ENCODE data around the gene TNFRSF13B.

The TNFRSF13B gene

DNA sequence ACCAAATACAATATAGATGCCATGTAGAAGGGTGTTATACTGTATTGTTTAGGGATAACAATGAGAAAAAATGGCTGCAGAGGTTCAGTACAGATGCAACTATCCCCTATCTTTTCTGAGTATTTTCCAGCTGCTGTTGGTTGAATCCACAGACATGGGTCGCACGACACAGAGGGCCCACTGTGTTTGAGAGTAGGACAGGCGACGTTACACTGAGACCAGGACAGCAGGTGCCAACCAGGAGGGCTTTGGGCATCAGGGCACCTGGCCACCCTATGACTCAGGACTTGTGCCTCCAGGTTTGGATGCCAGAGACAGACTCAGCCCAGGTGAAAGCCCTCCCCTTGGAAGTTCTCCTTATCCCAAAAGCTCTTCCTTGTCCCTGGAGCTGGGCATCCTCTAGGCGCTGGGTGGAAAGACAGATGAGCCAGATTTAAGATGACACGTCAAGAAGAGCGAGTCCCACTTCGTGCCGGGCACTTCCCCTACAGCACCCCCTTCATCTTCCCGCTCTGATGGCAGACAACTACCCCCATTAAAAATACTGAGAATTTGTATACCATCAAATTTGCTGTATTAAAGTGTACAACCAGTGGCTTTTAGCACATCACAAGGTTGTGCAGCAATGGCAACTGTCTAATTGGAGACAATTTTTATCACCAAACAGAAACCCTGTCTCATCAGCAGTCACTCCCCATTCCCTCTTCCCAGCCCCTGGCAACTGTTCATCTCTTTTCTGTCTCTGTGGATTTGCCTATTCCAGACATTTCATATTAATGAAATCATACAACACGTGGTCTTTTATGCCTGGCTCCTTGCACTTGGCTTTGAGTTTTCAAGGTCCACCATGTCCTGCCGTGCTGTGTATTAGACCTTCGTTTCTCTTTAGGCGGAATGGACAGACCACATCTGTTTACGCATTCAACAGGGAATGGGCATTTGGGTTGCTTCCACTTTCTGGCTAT lies 30.6 kb downstream of the TNFRSF13B start:
- Histone ChIP-seq H2AK5ac (ENCODE audit: low read length, severe bottlenecking) (no peak overlapping the region), H4K8ac (ENCODE audit: low read length) (no peak overlapping the region), H3K14ac (ENCODE audit: low read length in 2 of 2) (no peak overlapping the region), H2BK12ac (ENCODE audit: low read length in 2 of 2) (no peak overlapping the region), H3K36me3 (ENCODE audit: control insufficient read depth in 1 of 2, insufficient read depth in 2 of 2, low read depth in 1 of 2, low read length in 2 of 2) (no peaks in the 10 kb centered on the region), H2BK120ac (ENCODE audit: low read depth, low read length) (no peak overlapping the region), H3K27ac (ENCODE audit: low read length, poor library complexity, severe bottlenecking) (no peak overlapping the region), H3K79me1 (replicated peaks; ENCODE audit: low read length, poor library complexity, severe bottlenecking) (no peaks in the 10 kb centered on the region), H3K23ac (ENCODE audit: low read length in 2 of 2) (no peak overlapping the region), H3K4me1 (ENCODE audit: control insufficient read depth, insufficient read depth, low read depth, low read length) (peaks cover 3% of the 10 kb centered on the region), H4K91ac (ENCODE audit: low read length) (no peak overlapping the region), H2AFZ (ENCODE audit: low read depth, low read length) (no peak overlapping the region), H3K4me3 (ENCODE audit: insufficient read depth in 1 of 2, low read depth in 1 of 2, low read length in 2 of 2) (no peak overlapping the region), H2BK5ac (ENCODE audit: low read depth, low read length, poor library complexity, severe bottlenecking) (no peak overlapping the region), H2BK15ac (ENCODE audit: low read depth, poor library complexity, severe bottlenecking) (no peak overlapping the region), H3K27me3 (ENCODE audit: control insufficient read depth in 1 of 2, insufficient read depth in 1 of 2, low read length in 2 of 2) (peaks cover 45 to 62% of the 10 kb centered on the region in 2 experiments), H3K4me2 (ENCODE audit: low read length, poor library complexity, severe bottlenecking) (no peak overlapping the region), H3K4ac (ENCODE audit: low read depth in 1 of 2, low read length in 2 of 2) (no peak overlapping the region), H3K18ac (ENCODE audit: low read depth in 1 of 2, low read length in 2 of 2) (no peak overlapping the region), H3K9me3 (ENCODE audit: control insufficient read depth, low read length) (no peaks in the 10 kb centered on the region), H3K9ac (ENCODE audit: low read length) (no peak overlapping the region)
- WGBS = 93% methylated on average over 14 of the region's 15 CpGs
- DNase-seq = no peak

DNA sequence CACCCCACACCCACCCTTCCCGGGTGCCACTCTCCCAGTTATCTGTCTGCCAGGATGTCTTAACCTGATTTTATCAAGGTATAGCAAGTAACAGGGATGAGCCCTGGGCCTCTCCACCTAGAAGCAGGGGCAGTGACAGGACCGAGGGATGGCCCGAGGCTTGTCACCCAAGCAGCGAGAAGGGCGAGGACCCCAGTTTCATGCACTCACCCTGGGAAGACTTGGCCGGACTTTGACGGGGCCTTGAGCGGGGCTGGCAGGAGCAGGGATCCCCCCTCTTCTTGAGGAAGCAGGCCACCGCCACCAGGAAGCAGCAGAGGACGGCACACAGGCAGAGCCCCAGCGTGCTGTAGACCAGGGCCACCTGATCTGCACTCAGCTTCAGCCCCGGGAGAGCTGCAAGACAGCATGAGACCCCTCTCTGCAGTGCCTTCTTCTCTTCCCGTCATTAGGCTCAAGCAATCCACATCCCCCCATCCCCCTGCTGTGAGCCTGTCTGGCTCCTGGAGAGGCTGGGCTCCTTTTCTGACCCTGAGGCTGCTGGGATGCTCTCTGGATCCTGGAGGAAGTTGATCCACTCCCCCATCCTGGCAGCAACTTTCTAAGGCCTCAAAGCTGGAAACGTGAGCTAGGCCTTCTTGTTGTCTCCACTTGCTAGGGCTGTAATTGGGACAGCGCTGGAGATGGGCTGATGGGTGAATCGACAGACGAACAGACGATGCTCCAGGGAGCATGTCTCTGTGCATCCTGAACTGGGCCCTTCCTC lies 31.6 kb downstream of the TNFRSF13B start:
- Histone ChIP-seq H2BK120ac (ENCODE audit: low read depth, low read length) (no peak overlapping the region), H2BK5ac (ENCODE audit: low read depth, low read length, poor library complexity, severe bottlenecking) (no peak overlapping the region)
- WGBS = 53% methylated on average over 18 of the region's 18 CpGs

DNA sequence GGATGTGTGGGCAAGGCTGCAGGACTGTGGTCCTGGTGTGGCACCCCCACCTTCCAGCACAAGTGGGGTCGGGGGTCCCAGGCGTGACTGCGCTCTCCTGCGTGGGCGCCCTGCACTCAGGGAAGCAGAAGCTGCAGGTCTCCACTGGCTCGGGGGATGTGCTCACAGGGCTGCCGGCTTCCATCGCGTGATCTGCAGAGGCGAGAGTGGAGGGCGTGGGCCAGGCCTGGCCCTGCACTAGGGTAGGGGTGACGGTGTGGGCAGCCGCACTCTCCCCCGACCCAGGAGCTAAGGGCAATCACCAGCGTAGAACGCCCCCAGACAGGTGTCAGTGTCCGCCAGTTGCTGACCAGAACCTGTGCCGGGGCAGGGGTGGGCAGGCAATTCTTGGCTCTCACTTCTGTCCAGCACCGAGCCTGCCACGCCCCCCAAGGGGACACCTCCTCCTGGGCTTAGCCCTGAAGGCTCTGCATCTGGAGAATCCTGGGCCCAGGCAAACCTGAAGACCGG lies 32.3 kb downstream of the TNFRSF13B start:
- H3K14ac ChIP-seq (ENCODE audit: low read length in 2 of 2) = no peak overlapping the region
- peaks cover 3% of the 10 kb centered on the region for H3K4me1 ChIP-seq (ENCODE audit: control insufficient read depth, insufficient read depth, low read depth, low read length)
- H4K8ac ChIP-seq (ENCODE audit: low read length) = no peak overlapping the region
- H3K9me3 ChIP-seq (ENCODE audit: control insufficient read depth, low read length) = no peaks in the 10 kb centered on the region
- H2BK120ac ChIP-seq (ENCODE audit: low read depth, low read length) = no peak overlapping the region
- H3K27ac ChIP-seq (ENCODE audit: low read length, poor library complexity, severe bottlenecking) = no peak overlapping the region
- H2AFZ ChIP-seq (ENCODE audit: low read depth, low read length) = no peak overlapping the region
- H3K4ac ChIP-seq (ENCODE audit: low read depth in 1 of 2, low read length in 2 of 2) = no peak overlapping the region
- 75% methylated on average over 21 of the region's 21 CpGs for WGBS
- no peak overlapping the region for H3K4me2 ChIP-seq (ENCODE audit: low read length, poor library complexity, severe bottlenecking)
- DNase-seq = no peak
- no peak overlapping the region for H2BK5ac ChIP-seq (ENCODE audit: low read depth, low read length, poor library complexity, severe bottlenecking)
- no peak overlapping the region for H2AK5ac ChIP-seq (ENCODE audit: low read length, severe bottlenecking)
- H3K18ac ChIP-seq (ENCODE audit: low read depth in 1 of 2, low read length in 2 of 2) = no peak overlapping the region
- H3K79me1 ChIP-seq (replicated peaks; ENCODE audit: low read length, poor library complexity, severe bottlenecking) = no peaks in the 10 kb centered on the region
- no peaks in the 10 kb centered on the region for H3K36me3 ChIP-seq (ENCODE audit: control insufficient read depth in 1 of 2, insufficient read depth in 2 of 2, low read depth in 1 of 2, low read length in 2 of 2)
- no peak overlapping the region for H3K9ac ChIP-seq (ENCODE audit: low read length)
- no peak overlapping the region for H4K91ac ChIP-seq (ENCODE audit: low read length)
- H3K27me3 ChIP-seq (ENCODE audit: control insufficient read depth in 1 of 2, insufficient read depth in 1 of 2, low read length in 2 of 2) = peaks cover 37 to 54% of the 10 kb centered on the region in 2 experiments
- no peak overlapping the region for H3K4me3 ChIP-seq (ENCODE audit: insufficient read depth in 1 of 2, low read depth in 1 of 2, low read length in 2 of 2)
- H2BK15ac ChIP-seq (ENCODE audit: low read depth, poor library complexity, severe bottlenecking) = no peak overlapping the region
- no peak overlapping the region for H2BK12ac ChIP-seq (ENCODE audit: low read length in 2 of 2)
- no peak overlapping the region for H3K23ac ChIP-seq (ENCODE audit: low read length in 2 of 2)

More for the DNA sequence above, 31.6 kb downstream of the TNFRSF13B start:
- no peak overlapping the region for H2BK12ac ChIP-seq (ENCODE audit: low read length in 2 of 2)
- H3K36me3 ChIP-seq (ENCODE audit: control insufficient read depth in 1 of 2, insufficient read depth in 2 of 2, low read depth in 1 of 2, low read length in 2 of 2) = no peaks in the 10 kb centered on the region
- no peaks in the 10 kb centered on the region for H3K4me1 ChIP-seq (ENCODE audit: control insufficient read depth, insufficient read depth, low read depth, low read length)
- no peaks in the 10 kb centered on the region for H3K79me1 ChIP-seq (replicated peaks; ENCODE audit: low read length, poor library complexity, severe bottlenecking)
- H3K4me3 ChIP-seq (ENCODE audit: insufficient read depth in 1 of 2, low read depth in 1 of 2, low read length in 2 of 2) = no peak overlapping the region
- H3K4me2 ChIP-seq (ENCODE audit: low read length, poor library complexity, severe bottlenecking) = no peak overlapping the region
- no peak overlapping the region for H2AFZ ChIP-seq (ENCODE audit: low read depth, low read length)
- H2AK5ac ChIP-seq (ENCODE audit: low read length, severe bottlenecking) = no peak overlapping the region
- H2BK15ac ChIP-seq (ENCODE audit: low read depth, poor library complexity, severe bottlenecking) = no peak overlapping the region
- no peak overlapping the region for H3K18ac ChIP-seq (ENCODE audit: low read depth in 1 of 2, low read length in 2 of 2)
- no peak overlapping the region for H3K4ac ChIP-seq (ENCODE audit: low read depth in 1 of 2, low read length in 2 of 2)
- peaks cover 39 to 60% of the 10 kb centered on the region in 2 experiments for H3K27me3 ChIP-seq (ENCODE audit: control insufficient read depth in 1 of 2, insufficient read depth in 1 of 2, low read length in 2 of 2)
- DNase-seq = no peak
- no peak overlapping the region for H3K9ac ChIP-seq (ENCODE audit: low read length)
- H4K8ac ChIP-seq (ENCODE audit: low read length) = no peak overlapping the region
- H3K14ac ChIP-seq (ENCODE audit: low read length in 2 of 2) = no peak overlapping the region
- no peaks in the 10 kb centered on the region for H3K9me3 ChIP-seq (ENCODE audit: control insufficient read depth, low read length)
- no peak overlapping the region for H3K27ac ChIP-seq (ENCODE audit: low read length, poor library complexity, severe bottlenecking)
- no peak overlapping the region for H4K91ac ChIP-seq (ENCODE audit: low read length)
- no peak overlapping the region for H3K23ac ChIP-seq (ENCODE audit: low read length in 2 of 2)

DNA sequence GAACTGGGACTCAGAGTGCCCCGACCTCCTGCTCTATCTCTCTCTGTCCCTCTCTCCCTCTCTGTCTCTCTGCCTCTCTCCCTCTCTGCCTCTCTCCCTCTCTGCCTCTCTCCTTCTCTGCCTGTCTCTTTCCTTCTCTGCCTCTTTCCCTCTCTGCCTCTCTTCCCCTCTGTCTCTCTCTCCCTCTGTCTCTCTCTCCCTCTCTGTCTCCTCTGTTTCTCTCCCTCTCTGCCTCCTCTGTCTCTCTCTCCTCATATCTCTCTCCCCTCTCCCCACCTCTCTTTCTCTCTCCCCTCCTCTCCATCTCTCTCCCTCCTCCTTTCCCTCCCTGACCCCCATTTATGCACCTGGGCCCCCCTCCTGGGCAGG lies 32.7 kb downstream of the TNFRSF13B start:
- no peak overlapping the region for H2AK5ac ChIP-seq (ENCODE audit: low read length, severe bottlenecking)
- no peak overlapping the region for H2BK5ac ChIP-seq (ENCODE audit: low read depth, low read length, poor library complexity, severe bottlenecking)
- H3K4me2 ChIP-seq (ENCODE audit: low read length, poor library complexity, severe bottlenecking) = no peak overlapping the region
- H4K8ac ChIP-seq (ENCODE audit: low read length) = no peak overlapping the region
- no peak overlapping the region for H3K4ac ChIP-seq (ENCODE audit: low read depth in 1 of 2, low read length in 2 of 2)
- H3K36me3 ChIP-seq (ENCODE audit: control insufficient read depth in 1 of 2, insufficient read depth in 2 of 2, low read depth in 1 of 2, low read length in 2 of 2) = no peaks in the 10 kb centered on the region
- H3K4me1 ChIP-seq (ENCODE audit: control insufficient read depth, insufficient read depth, low read depth, low read length) = peaks cover 3% of the 10 kb centered on the region
- no peak overlapping the region for H3K18ac ChIP-seq (ENCODE audit: low read depth in 1 of 2, low read length in 2 of 2)
- DNase-seq = no peak
- H3K27me3 ChIP-seq (ENCODE audit: control insufficient read depth in 1 of 2, insufficient read depth in 1 of 2, low read length in 2 of 2) = peaks cover 32 to 54% of the 10 kb centered on the region in 2 experiments
- WGBS = 6% methylated on average over 1 of the region's 1 CpG
- no peak overlapping the region for H2BK120ac ChIP-seq (ENCODE audit: low read depth, low read length)
- no peak overlapping the region for H3K9ac ChIP-seq (ENCODE audit: low read length)
- no peaks in the 10 kb centered on the region for H3K79me1 ChIP-seq (replicated peaks; ENCODE audit: low read length, poor library complexity, severe bottlenecking)
- H3K4me3 ChIP-seq (ENCODE audit: insufficient read depth in 1 of 2, low read depth in 1 of 2, low read length in 2 of 2) = no peak overlapping the region
- no peak overlapping the region for H4K91ac ChIP-seq (ENCODE audit: low read length)
- H2BK12ac ChIP-seq (ENCODE audit: low read length in 2 of 2) = no peak overlapping the region
- H3K23ac ChIP-seq (ENCODE audit: low read length in 2 of 2) = no peak overlapping the region
- no peak overlapping the region for H2BK15ac ChIP-seq (ENCODE audit: low read depth, poor library complexity, severe bottlenecking)
- H2AFZ ChIP-seq (ENCODE audit: low read depth, low read length) = no peak overlapping the region
- no peak overlapping the region for H3K27ac ChIP-seq (ENCODE audit: low read length, poor library complexity, severe bottlenecking)
- no peak overlapping the region for H3K14ac ChIP-seq (ENCODE audit: low read length in 2 of 2)
- H3K9me3 ChIP-seq (ENCODE audit: control insufficient read depth, low read length) = no peaks in the 10 kb centered on the region

All from mesenchymal stem cell (in vitro differentiated cells and primary cell).